Ishikawa (cell line): Measurements from ENCODE around the gene TTLL13.

Experiments
- CEBPB ChIP-seq: IDR thresholded peaks from 2 replicates; pipeline ENCODE4 v1.6.1; 2012
- EP300 ChIP-seq: IDR thresholded peaks from 2 replicates; pipeline ENCODE4 v1.6.1; 2012; ENCODE audit warnings: borderline replicate concordance
- FOXM1 ChIP-seq: IDR thresholded peaks from 2 replicates; pipeline ENCODE4 v1.6.1; 2012; ENCODE audit warnings: low read depth, borderline replicate concordance
- NFIC ChIP-seq: IDR thresholded peaks from 2 replicates; pipeline ENCODE4 v1.6.1; 2012
- REST ChIP-seq: IDR thresholded peaks from 2 replicates; pipeline ENCODE4 v1.6.1; 2012; ENCODE audit warnings: low read depth, mild to moderate bottlenecking
- TAF1 ChIP-seq: IDR thresholded peaks from 2 replicates; pipeline ENCODE4 v1.6.1; 2012; ENCODE audit warnings: low read depth, mild to moderate bottlenecking
- TCF12 ChIP-seq: IDR thresholded peaks from 2 replicates; pipeline ENCODE4 v1.6.1; 2012; ENCODE audit warnings: low read depth
- TEAD4 ChIP-seq: IDR thresholded peaks from 2 replicates; pipeline ENCODE4 v1.6.1; 2012
- TF ChIP-seq, protein P1 (sequence below): IDR thresholded peaks from 2 replicates; pipeline ENCODE4 v1.6.1; 2012

GRCh38 chr15:90266485-90266884, 17.1 kb downstream of the TTLL13 start:
- TF ChIP-seq CEBPB = no peak
- TF ChIP-seq FOXM1 = no peak
- TF ChIP-seq TCF12 = no peak
- TF ChIP-seq TAF1 = no peak
- TF ChIP-seq, protein P1, sequence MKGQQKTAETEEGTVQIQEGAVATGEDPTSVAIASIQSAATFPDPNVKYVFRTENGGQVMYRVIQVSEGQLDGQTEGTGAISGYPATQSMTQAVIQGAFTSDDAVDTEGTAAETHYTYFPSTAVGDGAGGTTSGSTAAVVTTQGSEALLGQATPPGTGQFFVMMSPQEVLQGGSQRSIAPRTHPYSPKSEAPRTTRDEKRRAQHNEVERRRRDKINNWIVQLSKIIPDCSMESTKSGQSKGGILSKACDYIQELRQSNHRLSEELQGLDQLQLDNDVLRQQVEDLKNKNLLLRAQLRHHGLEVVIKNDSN = no peak
- no peak for TF ChIP-seq NFIC
- no peak for TF ChIP-seq REST
- no peak for TF ChIP-seq TEAD4
- no peak for TF ChIP-seq EP300
